Daoy (cell line): ENCODE results near the gene CACNA1B. TPM values are rescaled to one million over a fixed set of nuclear protein-coding genes. Genes with fewer than 3 reads are reported as not detected.
A peak's percentile ranks its signal among the peaks of the same experiment; 100 is the strongest.
"Not testable (repeated sequence)": the region's sequence is repeated elsewhere in the genome, so short reads cannot be mapped to it uniquely, and the experiment has no call there.

Experiments used
- DNase-seq: peaks from one replicate; pipeline ENCODE4 v3.0.0-alpha.2; 2015; ENCODE audit warnings: low read depth
- total RNA-seq: library from RNA; depleted of rRNA; stranded (reverse); fragments of >200 nt; shearing (Covaris generic); gene quantifications from 2 replicates; pipeline ENCODE4 v1.2.3, GENCODE V29; 2014

Gene CACNA1B
- total RNA-seq, 1 experiment from 2014 or later: 0.23 TPM

DNA sequence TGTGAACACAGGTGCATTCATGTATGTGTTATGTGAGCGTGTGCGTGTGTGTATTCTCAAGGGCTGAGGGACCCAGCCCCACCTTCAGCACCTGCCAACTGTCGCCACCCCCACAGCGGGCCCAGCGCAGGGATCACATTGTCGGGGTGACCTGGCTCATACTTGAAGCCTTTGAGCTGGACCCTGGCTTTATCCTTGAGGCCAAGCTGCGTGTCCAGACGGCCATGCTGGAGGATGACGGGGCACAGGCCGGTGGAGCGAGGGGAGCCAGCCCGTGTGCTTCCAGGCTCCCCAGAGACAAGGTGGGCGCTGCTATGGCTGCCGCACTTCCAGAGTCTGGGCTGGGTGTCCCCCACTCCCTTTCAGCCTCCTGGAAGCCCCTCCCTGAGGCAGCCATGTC is 261.5 kb downstream of the CACNA1B start:
- not testable (repeated sequence) for DNase-seq

DNA sequence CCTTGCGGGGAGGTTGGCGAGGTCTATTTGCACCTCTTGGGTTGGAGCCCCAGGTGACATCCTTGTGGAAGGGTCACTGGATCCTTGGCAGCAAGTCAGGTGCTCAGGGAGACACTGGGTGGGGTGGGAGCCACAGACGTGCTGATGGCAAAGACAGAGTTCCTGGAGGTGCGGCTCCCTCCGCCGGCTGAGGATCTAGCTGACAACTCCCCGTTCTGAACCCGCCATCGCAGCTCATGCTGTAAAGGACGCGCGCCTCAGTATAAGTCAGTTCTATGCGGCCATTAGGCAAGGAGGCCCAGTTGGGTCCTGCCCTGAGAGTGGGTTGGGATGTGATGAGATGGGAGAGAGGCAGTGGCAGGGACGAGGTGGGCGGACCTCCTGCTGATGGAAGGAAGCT is 263.4 kb downstream of the CACNA1B start:
- DNase-seq: not testable (repeated sequence)

DNA sequence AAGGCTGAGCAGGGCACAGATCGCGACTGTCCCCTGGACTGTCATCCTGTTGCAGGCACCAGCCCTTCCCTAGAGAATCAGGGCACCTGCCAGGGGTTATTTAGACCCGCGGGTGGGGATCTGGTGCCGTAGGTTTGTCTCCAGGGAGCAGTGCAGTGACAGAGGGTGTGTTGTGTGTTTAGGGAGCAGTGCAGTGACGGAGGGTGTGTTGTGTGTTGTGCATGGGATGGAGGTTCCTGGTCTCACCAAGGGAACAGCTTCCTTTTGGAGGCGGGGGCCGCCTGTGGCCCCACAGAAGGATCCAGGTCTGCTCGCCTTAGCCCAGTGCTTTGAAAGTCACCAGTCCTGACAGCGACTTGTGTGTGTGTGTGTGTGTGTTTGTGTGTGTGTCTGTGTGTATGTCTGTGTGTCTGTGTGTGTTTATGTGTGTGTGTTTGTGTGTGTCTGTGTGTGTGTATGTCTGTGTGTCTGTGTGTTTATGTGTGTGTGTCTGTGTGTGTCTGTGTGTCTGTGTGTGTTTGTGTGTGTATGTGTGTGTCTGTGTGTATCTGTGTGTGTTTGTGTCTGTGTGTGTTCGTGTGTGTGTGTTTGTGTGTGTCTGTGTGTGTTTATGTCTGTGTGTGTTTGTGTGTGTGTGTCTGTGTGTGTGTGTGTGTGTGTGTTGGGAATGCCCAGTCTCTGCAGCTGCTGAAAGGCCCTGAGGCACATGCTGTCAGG is 265.1 kb downstream of the CACNA1B start:
- not testable (repeated sequence) for DNase-seq

DNA sequence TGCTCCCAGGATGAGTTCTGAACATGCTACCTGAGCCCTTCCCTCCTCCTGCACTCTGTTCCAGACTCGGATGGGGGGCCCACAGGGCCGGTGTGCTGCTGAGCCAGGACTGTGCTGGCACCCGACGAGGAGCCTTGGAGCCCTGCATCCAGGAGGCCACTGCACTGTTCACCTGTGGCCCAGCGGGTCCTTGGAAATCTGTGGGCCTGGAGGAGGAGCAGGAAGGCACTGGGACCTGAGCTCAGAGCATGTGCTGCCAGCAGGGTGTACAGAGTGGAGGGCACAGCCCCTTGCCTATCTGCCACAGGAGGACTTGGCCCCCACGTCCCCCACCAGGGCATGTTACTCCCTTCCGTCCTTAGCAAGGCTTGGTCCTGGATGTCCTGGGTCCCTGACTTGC is 265.9 kb downstream of the CACNA1B start:
- not testable (repeated sequence) for DNase-seq

DNA sequence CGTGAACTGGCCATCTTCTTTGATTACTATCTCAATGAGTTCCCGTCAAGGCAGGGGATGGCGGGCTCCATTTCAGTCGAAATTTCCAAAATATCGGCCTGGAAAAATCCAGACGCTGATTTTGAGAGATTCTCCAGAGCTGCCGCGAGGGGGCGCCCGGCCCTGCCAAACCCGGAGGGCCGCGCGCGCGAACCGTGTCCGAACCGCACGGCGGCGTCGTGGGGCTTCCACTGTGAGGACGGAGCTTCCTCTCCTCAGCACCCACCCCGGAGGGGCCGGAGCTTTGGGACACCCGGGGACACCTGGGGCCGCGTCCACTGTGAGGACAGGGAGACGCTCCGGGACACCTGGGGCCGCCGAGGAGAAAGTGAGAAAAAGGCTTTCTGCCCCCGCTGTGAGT is 270.0 kb downstream of the CACNA1B start:
- DNase-seq: peak; percentile 61

DNA sequence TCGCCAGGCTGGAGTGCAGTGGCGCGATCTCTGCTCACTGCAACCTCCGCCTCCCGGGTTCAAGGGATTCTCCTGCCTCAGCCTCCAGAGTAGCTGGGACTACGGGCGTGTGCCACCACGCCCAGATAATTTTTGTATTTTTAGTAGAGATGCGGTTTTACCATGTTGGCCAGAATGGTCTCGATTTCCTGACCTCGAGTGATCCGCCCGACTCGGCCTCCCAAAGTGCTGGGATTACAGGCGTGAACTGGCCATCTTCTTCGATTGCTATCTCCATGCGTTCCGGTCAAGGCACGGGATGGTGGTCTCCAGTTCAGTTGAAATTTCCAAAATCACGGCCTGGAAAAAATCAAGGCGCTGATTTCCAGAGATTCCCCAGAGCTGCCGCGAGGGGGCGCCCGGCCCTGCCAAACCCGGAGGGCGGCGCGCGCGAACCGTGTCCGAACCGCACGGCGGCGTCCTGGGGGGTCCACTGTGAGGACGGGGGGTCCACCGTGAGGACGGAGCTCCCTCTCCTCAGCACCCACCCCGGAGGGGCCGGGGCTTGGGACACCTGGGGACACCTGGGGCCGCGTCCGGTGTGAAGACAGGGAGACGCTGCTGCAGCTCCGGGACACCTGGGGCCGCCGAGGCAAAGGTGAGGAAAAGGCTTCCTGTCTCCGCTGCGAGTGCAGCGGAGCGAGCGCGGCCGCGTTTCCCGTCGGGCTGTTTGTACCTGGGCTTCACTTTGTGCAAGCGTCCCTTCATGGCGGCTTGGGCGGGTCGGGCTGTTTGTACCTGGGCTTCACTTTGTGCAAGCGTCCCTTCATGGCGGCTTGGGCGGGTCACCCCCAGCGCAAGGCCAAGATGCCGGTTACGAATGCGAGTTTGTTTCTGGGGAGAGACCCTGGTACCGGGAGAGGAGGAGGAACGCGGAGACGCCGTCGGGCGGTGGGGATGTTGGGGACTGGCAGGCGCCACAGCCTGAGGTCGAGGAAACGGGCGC is 272.4 kb downstream of the CACNA1B start:
- DNase-seq: peak; percentile 30

DNA sequence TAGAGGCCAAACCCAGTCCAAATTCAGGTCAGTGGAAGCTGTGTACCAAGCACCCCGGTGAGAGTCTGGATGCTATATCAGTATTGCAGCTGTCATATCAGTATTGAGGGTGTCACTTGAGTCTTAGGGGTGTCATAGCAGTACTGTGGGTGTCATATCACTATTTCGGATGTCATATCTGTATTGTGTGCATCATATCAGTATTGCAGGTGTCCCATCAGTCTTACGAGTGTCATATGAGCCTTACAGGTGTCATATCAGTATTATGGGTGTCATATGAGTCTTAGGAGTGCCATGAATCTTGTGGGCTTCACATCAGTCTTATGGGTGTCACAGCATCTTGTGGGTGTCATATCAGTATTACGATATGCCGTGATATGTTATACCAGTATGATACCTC is 278.2 kb downstream of the CACNA1B start:
- not testable (repeated sequence) for DNase-seq

DNA sequence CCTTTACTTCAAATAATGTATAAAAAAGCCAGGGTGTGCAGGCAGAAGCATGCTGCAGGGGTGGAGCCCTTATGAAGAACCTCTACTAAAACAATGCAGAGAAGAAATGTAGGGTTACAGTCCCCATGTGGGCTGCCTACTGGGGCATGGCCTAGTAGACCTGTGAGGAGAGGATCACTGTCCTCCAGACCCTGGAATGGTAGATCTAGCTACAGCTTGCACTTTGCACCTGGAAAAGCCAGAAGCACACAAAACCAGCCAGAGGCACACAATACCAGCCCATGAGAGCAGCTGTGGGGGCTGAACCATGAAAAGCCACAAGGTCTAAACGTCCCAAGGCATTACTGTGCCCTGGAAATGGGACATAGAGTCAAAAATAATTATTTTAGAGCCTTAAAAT is 289.2 kb downstream of the CACNA1B start:
- DNase-seq: not testable (repeated sequence)
